ENCODE results near the gene KDM4B.

- TF ChIP-seq EZH2 (IDR thresholded peaks at IDR 0.05; ENCODE audit: borderline replicate concordance, low read depth, low read length, severe bottlenecking) (no peak), CTCF (IDR thresholded peaks at IDR 0.05; ENCODE audit: borderline replicate concordance, extremely low read depth, low read length, poor library complexity, severe bottlenecking) (no peak)
Observed at GRCh38 chr19:5026706-5027273, 57.9 kb downstream of the KDM4B start.

All from DND-41 (cell line).